GM13976 (cell line): ENCODE measurements around the gene PLCG2.
"Not testable (repeated sequence)": the region's sequence is repeated elsewhere in the genome, so short reads cannot be mapped to it uniquely, and the experiment has no call there.

Experiments
- DNase-seq: peaks from one replicate; pipeline ENCODE4 v3.0.0; 2012; ENCODE audit warnings: low spot score
- CTCF ChIP-seq: IDR thresholded peaks from 2 replicates; pipeline ENCODE4 v1.5.1; 2012; ENCODE audit warnings: borderline replicate concordance, mild to moderate bottlenecking; ENCODE audit not compliant: insufficient read depth; ENCODE audit errors: extremely low read depth, missing control alignments, control extremely low read depth
- in situ Hi-C: fragments of 300-500 bp; cut with MboI; formaldehyde crosslinking; loops from one replicate; pipeline ENCODE4 v1.12.0; 2022; ENCODE audit warnings: low sequenced_read_pairs, mixed read lengths, inconsistent platforms; ENCODE audit not compliant: unreplicated experiment

Gene PLCG2

GRCh38 chr16:82004601-82005000 lies 225.5 kb downstream of the PLCG2 start:
- no peak for TF ChIP-seq CTCF
- in situ Hi-C loops = no loop called here
- no peak for DNase-seq

GRCh38 chr16:82005027-82005830 lies 226.1 kb downstream of the PLCG2 start:
- no peak for DNase-seq
- in situ Hi-C loops = no loop called here
- no peak for TF ChIP-seq CTCF

GRCh38 chr16:82006036-82006435 lies 226.9 kb downstream of the PLCG2 start:
- DNase-seq = no peak
- in situ Hi-C loops = no loop called here
- no peak for TF ChIP-seq CTCF

GRCh38 chr16:82007189-82007588 lies 228.1 kb downstream of the PLCG2 start:
- in situ Hi-C loops = no loop called here
- TF ChIP-seq CTCF = no peak
- DNase-seq = no peak

GRCh38 chr16:82008957-82009592 lies 230.0 kb downstream of the PLCG2 start:
- no peak for DNase-seq
- no peak for TF ChIP-seq CTCF
- in situ Hi-C loops = no loop called here

GRCh38 chr16:82009789-82010188 lies 230.7 kb downstream of the PLCG2 start:
- DNase-seq, in situ Hi-C loops: not testable (repeated sequence)

- no peak for TF ChIP-seq CTCF
- in situ Hi-C loops = no loop called here
- DNase-seq = no peak
Measured at GRCh38 chr16:82010649-82011048, 231.6 kb downstream of the PLCG2 start.
